OCI-LY7 (cell line): Measurements from ENCODE around the gene ANXA3.

Experiments used
- EZH2phosphoT487 ChIP-seq: fragments of 200-600 bp; sonication (generic); IDR thresholded peaks from 2 replicates; pipeline ENCODE4 v1.6.1; 2018; ENCODE audit warnings: low read depth, borderline replicate concordance, mild to moderate bottlenecking, mixed run types, antibody characterized with exemption, low read length, moderate library complexity, mixed read lengths
- TF ChIP-seq, protein P1 (sequence below): fragments of 200-600 bp; sonication (generic); conservative IDR thresholded peaks from 2 replicates; pipeline ENCODE4 v1.5.1; 2014; ENCODE audit warnings: mild to moderate bottlenecking, antibody characterized with exemption, low read length, moderate library complexity, mixed read lengths

DNA sequence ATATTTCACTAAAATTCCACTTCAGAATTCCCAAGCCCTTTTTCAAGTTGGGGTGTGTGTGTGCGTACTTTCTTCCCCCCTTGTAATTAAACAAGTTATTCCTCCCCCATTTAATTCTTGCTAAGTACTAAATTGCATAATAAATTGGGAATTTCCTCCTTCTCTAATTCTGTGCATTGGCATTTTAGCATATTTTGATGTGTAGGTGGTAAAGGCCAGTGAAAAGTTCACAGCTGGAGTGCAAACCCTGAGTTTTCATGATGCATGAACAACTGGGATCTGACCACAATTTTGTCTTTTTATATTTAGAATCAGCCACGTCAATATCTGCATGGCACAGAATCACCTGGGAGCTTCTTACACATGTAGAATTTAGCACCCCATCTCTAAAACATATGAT lies 18.5 kb downstream of the ANXA3 start:
- TF ChIP-seq, protein P1, sequence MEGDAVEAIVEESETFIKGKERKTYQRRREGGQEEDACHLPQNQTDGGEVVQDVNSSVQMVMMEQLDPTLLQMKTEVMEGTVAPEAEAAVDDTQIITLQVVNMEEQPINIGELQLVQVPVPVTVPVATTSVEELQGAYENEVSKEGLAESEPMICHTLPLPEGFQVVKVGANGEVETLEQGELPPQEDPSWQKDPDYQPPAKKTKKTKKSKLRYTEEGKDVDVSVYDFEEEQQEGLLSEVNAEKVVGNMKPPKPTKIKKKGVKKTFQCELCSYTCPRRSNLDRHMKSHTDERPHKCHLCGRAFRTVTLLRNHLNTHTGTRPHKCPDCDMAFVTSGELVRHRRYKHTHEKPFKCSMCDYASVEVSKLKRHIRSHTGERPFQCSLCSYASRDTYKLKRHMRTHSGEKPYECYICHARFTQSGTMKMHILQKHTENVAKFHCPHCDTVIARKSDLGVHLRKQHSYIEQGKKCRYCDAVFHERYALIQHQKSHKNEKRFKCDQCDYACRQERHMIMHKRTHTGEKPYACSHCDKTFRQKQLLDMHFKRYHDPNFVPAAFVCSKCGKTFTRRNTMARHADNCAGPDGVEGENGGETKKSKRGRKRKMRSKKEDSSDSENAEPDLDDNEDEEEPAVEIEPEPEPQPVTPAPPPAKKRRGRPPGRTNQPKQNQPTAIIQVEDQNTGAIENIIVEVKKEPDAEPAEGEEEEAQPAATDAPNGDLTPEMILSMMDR: no peak
- no peak for TF ChIP-seq EZH2phosphoT487
